ENCODE measurements around the gene ZFAND4. TPM values are rescaled to one million over a fixed set of nuclear protein-coding genes. Genes with fewer than 3 reads are reported as not detected.
"Not testable (repeated sequence)": the region's sequence is repeated elsewhere in the genome, so short reads cannot be mapped to it uniquely, and the experiment has no call there.

The ZFAND4 gene
- total RNA-seq, 1 donor from 2014 or later, result 11.7 TPM

GRCh38 chr10:45602836-45603235 lies 69.7 kb downstream of the ZFAND4 start:
- Mint-ChIP-seq H3K36me3 (ENCODE audit: unreplicated experiment) (no peaks in the 10 kb centered on the region), H3K9me3 (ENCODE audit: unreplicated experiment) (no peaks in the 10 kb centered on the region), H3K27ac (ENCODE audit: unreplicated experiment) (no peak overlapping the region), H3K4me1 (ENCODE audit: unreplicated experiment) (no peaks in the 10 kb centered on the region), H3K4me3 (ENCODE audit: unreplicated experiment) (no peak overlapping the region), H3K27me3 (ENCODE audit: unreplicated experiment) (no peaks in the 10 kb centered on the region)
- no peak for TF ChIP-seq CTCF (IDR thresholded peaks at IDR 0.05)
- DNase-seq (ENCODE audit: extremely low spot score, unreplicated experiment), result no peak

DNA sequence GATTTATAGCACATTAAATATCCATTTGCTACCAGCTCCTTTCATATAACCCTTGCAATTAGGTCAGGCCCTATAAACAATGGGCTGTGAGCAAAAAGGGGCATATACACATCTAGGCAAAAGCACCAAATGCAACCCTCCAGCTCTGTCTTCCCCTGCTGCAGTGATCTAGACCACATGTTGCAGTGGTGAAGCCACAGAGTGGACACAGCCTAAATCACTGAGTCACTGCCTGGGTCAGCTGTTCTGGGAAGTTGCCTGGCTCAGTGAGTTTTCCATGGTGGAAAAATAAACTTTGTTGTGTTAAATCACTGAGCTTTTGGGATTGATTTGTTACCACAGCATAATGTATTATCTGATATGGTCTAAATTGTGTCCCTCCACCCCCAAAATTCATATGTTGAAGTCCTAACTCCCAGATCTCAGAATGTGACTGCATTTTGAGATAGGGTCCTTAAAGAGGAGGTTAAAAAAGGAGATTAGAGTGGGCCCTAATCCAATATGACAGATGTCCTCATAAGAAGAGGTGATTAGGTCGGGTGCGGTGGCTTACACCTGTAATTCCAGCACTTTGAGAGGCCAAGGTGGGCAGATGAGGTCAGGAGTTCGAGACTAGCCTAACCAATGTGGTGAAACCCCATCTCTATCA lies 70.4 kb downstream of the ZFAND4 start:
- DNase-seq (ENCODE audit: extremely low spot score, unreplicated experiment), result no peak
- H3K27me3 Mint-ChIP-seq (ENCODE audit: unreplicated experiment), result no peaks in the 10 kb centered on the region
- H3K4me1 Mint-ChIP-seq (ENCODE audit: unreplicated experiment), result no peaks in the 10 kb centered on the region
- no peak overlapping the region for H3K27ac Mint-ChIP-seq (ENCODE audit: unreplicated experiment)
- no peaks in the 10 kb centered on the region for H3K36me3 Mint-ChIP-seq (ENCODE audit: unreplicated experiment)
- no peak overlapping the region for H3K4me3 Mint-ChIP-seq (ENCODE audit: unreplicated experiment)
- no peaks in the 10 kb centered on the region for H3K9me3 Mint-ChIP-seq (ENCODE audit: unreplicated experiment)
- TF ChIP-seq CTCF (IDR thresholded peaks at IDR 0.05), result no peak

- DNase-seq (ENCODE audit: extremely low spot score, unreplicated experiment); H3K27me3 Mint-ChIP-seq (ENCODE audit: unreplicated experiment); H3K27ac Mint-ChIP-seq (ENCODE audit: unreplicated experiment); H3K4me3 Mint-ChIP-seq (ENCODE audit: unreplicated experiment); H3K9me3 Mint-ChIP-seq (ENCODE audit: unreplicated experiment); H3K4me1 Mint-ChIP-seq (ENCODE audit: unreplicated experiment); H3K36me3 Mint-ChIP-seq (ENCODE audit: unreplicated experiment): not testable (repeated sequence)
Observed at GRCh38 chr10:45601254-45601930, 71.2 kb downstream of the ZFAND4 start.

GRCh38 chr10:45600337-45601253 lies 72.0 kb downstream of the ZFAND4 start:
- H3K9me3 Mint-ChIP-seq (ENCODE audit: unreplicated experiment); H3K27ac Mint-ChIP-seq (ENCODE audit: unreplicated experiment); H3K36me3 Mint-ChIP-seq (ENCODE audit: unreplicated experiment); DNase-seq (ENCODE audit: extremely low spot score, unreplicated experiment); H3K27me3 Mint-ChIP-seq (ENCODE audit: unreplicated experiment); H3K4me3 Mint-ChIP-seq (ENCODE audit: unreplicated experiment); H3K4me1 Mint-ChIP-seq (ENCODE audit: unreplicated experiment): not testable (repeated sequence)

DNA sequence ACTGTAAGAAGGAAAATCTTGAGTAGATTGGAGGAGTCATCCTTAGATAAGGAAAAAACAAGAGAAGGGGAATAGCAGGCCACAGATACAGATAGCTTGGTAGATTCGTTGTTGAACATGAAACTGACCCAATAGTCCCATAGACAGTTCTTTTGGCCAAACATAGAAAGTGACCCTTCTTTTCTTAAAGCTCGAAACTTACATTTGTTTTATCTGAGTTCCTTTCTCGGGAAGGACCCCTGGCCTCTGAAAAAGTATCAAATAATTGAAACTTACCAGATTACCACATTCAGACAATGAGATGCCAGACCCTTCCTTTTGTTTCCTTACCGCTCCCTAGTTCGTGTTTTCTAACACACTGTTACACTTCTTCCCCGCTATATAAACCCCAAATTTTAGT lies 72.9 kb downstream of the ZFAND4 start:
- no peaks in the 10 kb centered on the region for H3K27me3 Mint-ChIP-seq (ENCODE audit: unreplicated experiment)
- no peak for DNase-seq (ENCODE audit: extremely low spot score, unreplicated experiment)

More for the DNA sequence above, 72.9 kb downstream of the ZFAND4 start:
- no peaks in the 10 kb centered on the region for H3K9me3 Mint-ChIP-seq (ENCODE audit: unreplicated experiment)
- no peaks in the 10 kb centered on the region for H3K36me3 Mint-ChIP-seq (ENCODE audit: unreplicated experiment)
- no peak overlapping the region for H3K4me3 Mint-ChIP-seq (ENCODE audit: unreplicated experiment)
- TF ChIP-seq CTCF (IDR thresholded peaks at IDR 0.05), result no peak
- H3K27ac Mint-ChIP-seq (ENCODE audit: unreplicated experiment), result no peak overlapping the region
- peaks cover 4% of the 10 kb centered on the region for H3K4me1 Mint-ChIP-seq (ENCODE audit: unreplicated experiment)

All from osteocyte (in vitro differentiated cells).